HG03354 (cell line): Measurements from ENCODE around the gene AASDHPPT.

Experiments used
- ATAC-seq: cut with Tn5 transposase; IDR thresholded peaks from one replicate; pipeline ENCODE4 v1.9.1; 2021; ENCODE audit warnings: mild to moderate bottlenecking; ENCODE audit not compliant: unreplicated experiment, poor library complexity, severe bottlenecking

The AASDHPPT gene

GRCh38 chr11:106137758-106138157 is 60.3 kb downstream of the AASDHPPT start:
- ATAC-seq = no peak
